A549 (cell line): ENCODE data around the gene GRID1. TPM values are rescaled to one million over a fixed set of nuclear protein-coding genes. Genes with fewer than 3 reads are reported as not detected.

Experiments
- ATAC-seq, 2 experiments: fragments of 200-7000 bp in 1 of 2; fragments of >200 bp in 1 of 2; cut with Nextera tagmentation in 1 of 2; cut with Tn5 transposase in 1 of 2; 3 replicates each; pipeline versions ENCODE4 v1.8.0 to v1.9.1; 2018 to 2020; ENCODE audit warnings: mild to moderate bottlenecking in 1 of 2, moderate library complexity in 1 of 2
- CTCF ChIA-PET: fragments of 300-600 bp; sonication (Branson Sonifier 250); formaldehyde crosslinking; extraction: SDS; loops from one replicate; lab custom pipeline; 2021; ENCODE audit warnings: antibody characterized with exemption, inconsistent platforms; lab: Yijun Ruan, JAX
- POLR2A ChIA-PET: fragments of 350-600 bp; formaldehyde crosslinking; extraction: SDS; loops from one replicate; lab custom pipeline; 2021; ENCODE audit warnings: antibody characterized with exemption, inconsistent platforms; lab: Yijun Ruan, JAX
- DNase-seq, 2 experiments: peaks; one replicate each; pipeline versions ENCODE4 v3.0.0 to v3.0.0-alpha.2; 2011 to 2016; ENCODE audit warnings: low read depth in 1 of 2, low spot score in 1 of 2
- FAIRE-seq: peaks from 2 replicates; lab custom pipeline; 2011; peaks lifted over from hg19 to GRCh38; lab: Jason Lieb, UNC
- H3K27ac ChIP-seq, 2 experiments: fragments of >200 bp; sonication (Bioruptor Twin); formaldehyde crosslinking; 3 replicates each; pipeline ENCODE4 v1.5.1; 2016 to 2017
- H3K4me1 ChIP-seq: fragments of >200 bp; sonication (Bioruptor Twin); formaldehyde crosslinking; 3 replicates; pipeline ENCODE4 v1.6.1; 2016
- H3K4me2 ChIP-seq: fragments of >200 bp; sonication (Bioruptor Twin); formaldehyde crosslinking; 3 replicates; pipeline ENCODE4 v1.6.1; 2016
- H3K4me3 ChIP-seq: fragments of >200 bp; sonication (Bioruptor Twin); formaldehyde crosslinking; 3 replicates; pipeline ENCODE4 v1.5.1; 2016
- H3K9me3 ChIP-seq: fragments of >200 bp; sonication (Bioruptor Twin); formaldehyde crosslinking; 3 replicates; pipeline ENCODE4 v1.6.1; 2016
- BHLHE40 ChIP-seq: IDR thresholded peaks from 2 replicates; pipeline ENCODE4 v1.6.1; 2012; ENCODE audit warnings: low read depth, low read length, inconsistent platforms
- CBX2 ChIP-seq: fragments of 200-600 bp; sonication (generic); IDR thresholded peaks from 2 replicates; pipeline ENCODE4 v1.6.1; 2016; ENCODE audit warnings: low read depth, mild to moderate bottlenecking, borderline replicate concordance
- CHD2 ChIP-seq: fragments of 150-350 bp; IDR thresholded peaks from 2 replicates; pipeline ENCODE4 v1.6.1; 2014; ENCODE audit warnings: low read length; ENCODE audit not compliant: partially characterized antibody
- EHMT2 ChIP-seq: fragments of 200-600 bp; sonication (generic); IDR thresholded peaks from 2 replicates; pipeline ENCODE4 v1.6.1; 2016; ENCODE audit warnings: antibody characterized with exemption, low read depth, mild to moderate bottlenecking, moderate library complexity
- FOSL2 ChIP-seq, 2 experiments: fragments of 450-650 bp in 1 of 2; fragments of >200 bp in 1 of 2; sonication (Bioruptor Twin) in 1 of 2; formaldehyde crosslinking; IDR thresholded peaks; 2 replicates each; pipeline versions ENCODE4 v1.5.0 to v1.6.1; 2016 to 2020; ENCODE audit warnings: mild to moderate bottlenecking in 1 of 2, moderate library complexity in 1 of 2
- HOXB13 ChIP-seq: fragments of 250-450 bp; sonication (Bioruptor Pico); IDR thresholded peaks from 2 replicates; pipeline ENCODE4 v1.5.0; 2020; ENCODE audit warnings: low read depth, mild to moderate bottlenecking, moderate library complexity
- KDM1A ChIP-seq: fragments of 200-600 bp; sonication (generic); IDR thresholded peaks from 2 replicates; pipeline ENCODE4 v1.6.1; 2016; ENCODE audit warnings: low read depth, mild to moderate bottlenecking
- MAFK ChIP-seq: fragments of 450-650 bp; IDR thresholded peaks from 2 replicates; pipeline ENCODE4 v1.6.1; 2014; ENCODE audit not compliant: partially characterized antibody
- NFE2L2 ChIP-seq: fragments of 150-350 bp; conservative IDR thresholded peaks from 2 replicates; pipeline ENCODE4 v1.6.1; 2014; ENCODE audit warnings: low read length
- NPAS2 ChIP-seq: fragments of 250-450 bp; sonication (Bioruptor Pico); IDR thresholded peaks from 2 replicates; pipeline ENCODE4 v1.8.0; 2022; ENCODE audit warnings: mild to moderate bottlenecking, moderate library complexity, borderline replicate concordance
- NR3C1 ChIP-seq: fragments of >200 bp; sonication (Bioruptor Twin); formaldehyde crosslinking; IDR thresholded peaks from 3 replicates; pipeline ENCODE4 v1.6.1; 2017
- POLR2AphosphoS2 ChIP-seq: conservative IDR thresholded peaks from 2 replicates; pipeline ENCODE4 v1.6.1; 2012; ENCODE audit warnings: low read length, improper control_type of control experiment, inconsistent platforms
- RFX5 ChIP-seq: fragments of 450-650 bp; IDR thresholded peaks from 2 replicates; pipeline ENCODE4 v1.7.1; 2014; ENCODE audit warnings: antibody characterized with exemption, mild to moderate bottlenecking, moderate library complexity
- SREBF2 ChIP-seq: fragments of 450-650 bp; IDR thresholded peaks from 2 replicates; pipeline ENCODE4 v1.6.1; 2014; ENCODE audit warnings: mild to moderate bottlenecking, moderate library complexity
- TFCP2L1 ChIP-seq: fragments of 250-450 bp; sonication (Bioruptor Pico); IDR thresholded peaks from 2 replicates; pipeline ENCODE4 v1.5.0; 2021; ENCODE audit warnings: mild to moderate bottlenecking
- TP53 ChIP-seq: fragments of 250-450 bp; sonication (Bioruptor Pico); IDR thresholded peaks from 2 replicates; pipeline ENCODE4 v1.5.0; 2021; ENCODE audit warnings: mild to moderate bottlenecking, moderate library complexity
- ZC3H11A ChIP-seq: fragments of 450-650 bp; IDR thresholded peaks from 2 replicates; pipeline ENCODE4 v1.6.1; 2014; ENCODE audit warnings: antibody characterized with exemption, mild to moderate bottlenecking
- ZFP36 ChIP-seq: fragments of 450-650 bp; IDR thresholded peaks from 2 replicates; pipeline ENCODE4 v1.6.1; 2014; ENCODE audit warnings: borderline replicate concordance; ENCODE audit not compliant: partially characterized antibody
- ZNF302 ChIP-seq: fragments of 250-450 bp; sonication (Bioruptor Pico); IDR thresholded peaks from 2 replicates; pipeline ENCODE4 v1.9.0; 2021; ENCODE audit warnings: inconsistent platforms, mild to moderate bottlenecking, moderate library complexity
- ZSCAN20 ChIP-seq: fragments of 250-450 bp; sonication (Bioruptor Pico); IDR thresholded peaks from 2 replicates; pipeline ENCODE4 v1.8.0; 2022; ENCODE audit warnings: mild to moderate bottlenecking, moderate library complexity
- WGBS: methylation state at CpG from one replicate; pipeline ENCODE4 v1.1.6; 2017; ENCODE audit errors: missing lambda C conversion rate; 5-methylcytosine and 5-hydroxymethylcytosine counted together
- polyA plus RNA-seq, 4 experiments: library from polyadenylated mRNA; depleted of rRNA in 3 of 4; stranded (reverse); fragments of >200 nt; fragmentation: RNase III in 1 of 4; extraction: RNeasy Plus Mini Kit Qiagen cat#74134 plus additional on column Dnase treatment in 1 of 4; gene quantifications; 2 replicates in 3 of 4; 3 replicates in 1 of 4; pipeline ENCODE4 v1.2.3, GENCODE V29; 2011 to 2017
- TF ChIP-seq, protein P1 (sequence below): fragments of 450-650 bp; IDR thresholded peaks from 2 replicates; pipeline ENCODE4 v1.6.1; 2014; ENCODE audit warnings: antibody characterized with exemption
- TF ChIP-seq, protein P2 (sequence below): fragments of 250-450 bp; sonication (Bioruptor Pico); IDR thresholded peaks from 2 replicates; pipeline ENCODE4 v1.5.0; 2020; ENCODE audit warnings: low read depth, mild to moderate bottlenecking, moderate library complexity
- TF ChIP-seq, protein P3 (sequence below): IDR thresholded peaks from 2 replicates; pipeline ENCODE4 v1.6.1; 2012; ENCODE audit warnings: low read depth, borderline replicate concordance
- TF ChIP-seq, protein P4 (sequence below): fragments of >200 bp; sonication (Bioruptor Twin); formaldehyde crosslinking; IDR thresholded peaks from 2 replicates; pipeline ENCODE4 v1.6.1; 2016
- TF ChIP-seq, protein P5 (sequence below): fragments of >200 bp; sonication (Bioruptor Twin); formaldehyde crosslinking; IDR thresholded peaks from 3 replicates; pipeline ENCODE4 v1.6.1; 2016

Gene GRID1
- polyA plus RNA-seq, 2 of the 4 experiments (the other 2 are of a cell fraction) = 0.14 to 0.30 TPM

- TF ChIP-seq, protein P1, sequence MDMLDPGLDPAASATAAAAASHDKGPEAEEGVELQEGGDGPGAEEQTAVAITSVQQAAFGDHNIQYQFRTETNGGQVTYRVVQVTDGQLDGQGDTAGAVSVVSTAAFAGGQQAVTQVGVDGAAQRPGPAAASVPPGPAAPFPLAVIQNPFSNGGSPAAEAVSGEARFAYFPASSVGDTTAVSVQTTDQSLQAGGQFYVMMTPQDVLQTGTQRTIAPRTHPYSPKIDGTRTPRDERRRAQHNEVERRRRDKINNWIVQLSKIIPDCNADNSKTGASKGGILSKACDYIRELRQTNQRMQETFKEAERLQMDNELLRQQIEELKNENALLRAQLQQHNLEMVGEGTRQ = no peak
- TF ChIP-seq NR3C1 (no peak), CHD2 (no peak), KDM1A (no peak), ZNF302 (CRISPR knock-in tag) (no peak), TP53 (CRISPR knock-in tag) (no peak), CBX2 (no peak), RFX5 (no peak), BHLHE40 (no peak), MAFK (no peak), NPAS2 (CRISPR knock-in tag) (no peak), ZSCAN20 (no peak), SREBF2 (no peak), POLR2AphosphoS2 (no peak), NFE2L2 (no peak)
- TF ChIP-seq, protein P2, sequence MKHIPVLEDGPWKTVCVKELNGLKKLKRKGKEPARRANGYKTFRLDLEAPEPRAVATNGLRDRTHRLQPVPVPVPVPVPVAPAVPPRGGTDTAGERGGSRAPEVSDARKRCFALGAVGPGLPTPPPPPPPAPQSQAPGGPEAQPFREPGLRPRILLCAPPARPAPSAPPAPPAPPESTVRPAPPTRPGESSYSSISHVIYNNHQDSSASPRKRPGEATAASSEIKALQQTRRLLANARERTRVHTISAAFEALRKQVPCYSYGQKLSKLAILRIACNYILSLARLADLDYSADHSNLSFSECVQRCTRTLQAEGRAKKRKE (CRISPR knock-in tag) = no peak
- TF ChIP-seq, protein P3, sequence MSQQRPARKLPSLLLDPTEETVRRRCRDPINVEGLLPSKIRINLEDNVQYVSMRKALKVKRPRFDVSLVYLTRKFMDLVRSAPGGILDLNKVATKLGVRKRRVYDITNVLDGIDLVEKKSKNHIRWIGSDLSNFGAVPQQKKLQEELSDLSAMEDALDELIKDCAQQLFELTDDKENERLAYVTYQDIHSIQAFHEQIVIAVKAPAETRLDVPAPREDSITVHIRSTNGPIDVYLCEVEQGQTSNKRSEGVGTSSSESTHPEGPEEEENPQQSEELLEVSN = no peak
- TF ChIP-seq, protein P4, sequence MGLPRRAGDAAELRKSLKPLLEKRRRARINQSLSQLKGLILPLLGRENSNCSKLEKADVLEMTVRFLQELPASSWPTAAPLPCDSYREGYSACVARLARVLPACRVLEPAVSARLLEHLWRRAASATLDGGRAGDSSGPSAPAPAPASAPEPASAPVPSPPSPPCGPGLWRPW = no peak
- TF ChIP-seq, protein P5, sequence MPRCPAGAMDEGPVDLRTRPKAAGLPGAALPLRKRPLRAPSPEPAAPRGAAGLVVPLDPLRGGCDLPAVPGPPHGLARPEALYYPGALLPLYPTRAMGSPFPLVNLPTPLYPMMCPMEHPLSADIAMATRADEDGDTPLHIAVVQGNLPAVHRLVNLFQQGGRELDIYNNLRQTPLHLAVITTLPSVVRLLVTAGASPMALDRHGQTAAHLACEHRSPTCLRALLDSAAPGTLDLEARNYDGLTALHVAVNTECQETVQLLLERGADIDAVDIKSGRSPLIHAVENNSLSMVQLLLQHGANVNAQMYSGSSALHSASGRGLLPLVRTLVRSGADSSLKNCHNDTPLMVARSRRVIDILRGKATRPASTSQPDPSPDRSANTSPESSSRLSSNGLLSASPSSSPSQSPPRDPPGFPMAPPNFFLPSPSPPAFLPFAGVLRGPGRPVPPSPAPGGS = no peak
- no peak for ATAC-seq
- CTCF ChIA-PET = interaction anchor here (0.6 kb wide), 1 partner anchor 53 kb away, joined by 3 read pairs; no protein-coding TSS in a partner anchor
- no peak for FAIRE-seq
- no peak overlapping the region for H3K4me3 ChIP-seq
- peaks cover 5% of the 10 kb centered on the region; the same call in 1 of the 3 replicates for H3K4me1 ChIP-seq
- no peak for DNase-seq
- no peaks in the 10 kb centered on the region for H3K9me3 ChIP-seq
- POLR2A ChIA-PET = no interaction called here
- no peak overlapping the region for H3K27ac ChIP-seq
- no peak overlapping the region for H3K4me2 ChIP-seq
These were observed 116.8 kb downstream of the GRID1 start for GRCh38 chr10:86249794-86250193.

GRCh38 chr10:86248062-86248461 lies 118.5 kb downstream of the GRID1 start:
- Histone ChIP-seq H3K9me3 (no peaks in the 10 kb centered on the region), H3K4me3 (no peak overlapping the region), H3K4me1 (no peaks in the 10 kb centered on the region), H3K27ac (no peak overlapping the region), H3K4me2 (no peak overlapping the region)
- ChIA-PET CTCF (no interaction called here), POLR2A (no interaction called here)
- no peak for FAIRE-seq
- TF ChIP-seq CBX2 (no peak), ZC3H11A (no peak), EHMT2 (no peak), ZFP36 (no peak), TFCP2L1 (CRISPR knock-in tag) (no peak), FOSL2 (IDR thresholded peaks at IDR 0.05) (no peak), FOSL2 (CRISPR knock-in tag; IDR thresholded peaks at IDR 0.05) (no peak), HOXB13 (CRISPR knock-in tag) (no peak)
- TF ChIP-seq, protein P3 = no peak
- 1% methylated on average over 4 of the region's 5 CpGs for WGBS
- DNase-seq = no peak
- no peak for ATAC-seq
